HEK293T (cell line): ENCODE results near the gene FGFRL1.

Experiments used
- CTCF ChIA-PET: fragments of 350-600 bp; formaldehyde crosslinking; extraction: SDS; loops from one replicate; lab custom pipeline; 2021; ENCODE audit warnings: antibody characterized with exemption, inconsistent platforms; lab: Yijun Ruan, JAX
- POLR2A ChIA-PET: fragments of 350-600 bp; formaldehyde crosslinking; extraction: SDS; loops from one replicate; lab custom pipeline; 2020; ENCODE audit warnings: antibody characterized with exemption, inconsistent platforms; lab: Yijun Ruan, JAX
- DNase-seq: peaks from one replicate; pipeline ENCODE4 v3.0.0; 2012; ENCODE audit warnings: mixed read lengths; ENCODE audit errors: extremely low spot score
- ARNT ChIP-seq: fragments of 450-650 bp; IDR thresholded peaks from 2 replicates; pipeline ENCODE4 v1.6.1; 2017; ENCODE audit warnings: mild to moderate bottlenecking
- BHLHE40 ChIP-seq: fragments of 450-650 bp; IDR thresholded peaks from 2 replicates; pipeline ENCODE4 v1.6.1; 2016; ENCODE audit warnings: mild to moderate bottlenecking, moderate library complexity, borderline replicate concordance
- CTBP1 ChIP-seq: fragments of 450-650 bp; IDR thresholded peaks from 2 replicates; pipeline ENCODE4 v1.6.1; 2016; ENCODE audit warnings: borderline replicate concordance
- ELF4 ChIP-seq: fragments of 450-650 bp; IDR thresholded peaks from 2 replicates; pipeline ENCODE4 v1.6.1; 2017; ENCODE audit warnings: antibody characterized with exemption
- FOXA1 ChIP-seq: fragments of 450-650 bp; IDR thresholded peaks from 2 replicates; pipeline ENCODE4 v1.6.1; 2016; ENCODE audit warnings: mild to moderate bottlenecking
- FOXK2 ChIP-seq: fragments of 450-650 bp; IDR thresholded peaks from 2 replicates; pipeline ENCODE4 v1.6.1; 2016; ENCODE audit warnings: mild to moderate bottlenecking
- FOXM1 ChIP-seq: fragments of 450-650 bp; IDR thresholded peaks from 2 replicates; pipeline ENCODE4 v1.6.1; 2017; ENCODE audit warnings: mild to moderate bottlenecking, borderline replicate concordance
- HDGF ChIP-seq: fragments of 450-650 bp; IDR thresholded peaks from 2 replicates; pipeline ENCODE4 v1.6.1; 2017; ENCODE audit warnings: antibody characterized with exemption, borderline replicate concordance
- L3MBTL2 ChIP-seq: fragments of 450-650 bp; conservative IDR thresholded peaks from 2 replicates; pipeline ENCODE4 v1.6.1; 2016; ENCODE audit warnings: mild to moderate bottlenecking
- LEF1 ChIP-seq: fragments of 450-650 bp; IDR thresholded peaks from 2 replicates; pipeline ENCODE4 v1.6.1; 2017; ENCODE audit warnings: mild to moderate bottlenecking, borderline replicate concordance
- NFRKB ChIP-seq: fragments of 450-650 bp; IDR thresholded peaks from 2 replicates; pipeline ENCODE4 v1.6.1; 2016; ENCODE audit warnings: mild to moderate bottlenecking, moderate library complexity
- SP1 ChIP-seq: fragments of 450-650 bp; IDR thresholded peaks from 2 replicates; pipeline ENCODE4 v1.6.1; 2017
- SUZ12 ChIP-seq: fragments of 450-650 bp; IDR thresholded peaks from 2 replicates; pipeline ENCODE4 v1.6.1; 2016; ENCODE audit warnings: mild to moderate bottlenecking
- TARDBP ChIP-seq: fragments of 450-650 bp; IDR thresholded peaks from 2 replicates; pipeline ENCODE4 v1.6.1; 2016
- ZNF384 ChIP-seq: fragments of 450-650 bp; IDR thresholded peaks from 2 replicates; pipeline ENCODE4 v1.6.1; 2016
- TF ChIP-seq, protein P1 (sequence below): fragments of 450-650 bp; IDR thresholded peaks from 2 replicates; pipeline ENCODE4 v1.6.1; 2016

The FGFRL1 gene

DNA sequence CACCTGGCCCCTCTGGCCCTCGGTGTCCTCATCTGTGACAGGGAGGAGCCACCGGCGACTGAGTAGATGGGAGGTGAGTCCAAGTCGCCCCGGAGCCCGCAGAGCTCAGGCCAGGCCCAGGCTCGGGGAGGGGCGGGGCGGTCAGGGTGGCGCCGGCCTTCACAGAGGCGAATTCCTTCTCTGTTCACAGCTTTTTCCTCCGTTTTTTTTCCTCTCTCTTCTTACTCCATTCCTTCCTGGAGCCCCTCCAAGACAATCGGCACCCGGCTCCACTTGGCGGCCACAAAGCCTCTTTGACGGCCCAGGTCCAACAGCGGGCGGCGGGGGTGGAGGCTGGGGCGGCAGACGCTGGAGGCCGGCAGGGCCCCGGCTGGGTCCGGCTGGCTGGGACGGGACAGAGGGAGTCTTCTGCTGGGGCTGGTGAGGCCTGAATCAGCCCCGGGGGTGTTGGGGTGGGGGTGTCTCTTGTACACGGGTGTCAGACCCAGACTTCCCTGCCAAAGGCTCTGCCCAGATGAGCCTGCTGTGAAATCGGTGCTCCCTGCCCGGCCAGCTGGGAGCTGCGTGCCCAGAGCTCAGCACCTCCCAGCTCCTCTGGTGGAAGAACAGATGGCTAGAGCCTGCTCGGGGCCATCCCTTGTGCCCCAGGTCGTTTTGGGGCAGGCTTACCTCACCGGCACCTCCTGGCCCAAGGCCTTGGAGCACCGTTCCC is 22.6 kb downstream of the FGFRL1 start:
- DNase-seq, result no peak
- CTCF ChIA-PET, result no interaction called here
- POLR2A ChIA-PET, result no interaction called here
- TF ChIP-seq SUZ12, result no peak
- no peak for TF ChIP-seq L3MBTL2
- TF ChIP-seq NFRKB, result no peak
- TF ChIP-seq, protein P1, sequence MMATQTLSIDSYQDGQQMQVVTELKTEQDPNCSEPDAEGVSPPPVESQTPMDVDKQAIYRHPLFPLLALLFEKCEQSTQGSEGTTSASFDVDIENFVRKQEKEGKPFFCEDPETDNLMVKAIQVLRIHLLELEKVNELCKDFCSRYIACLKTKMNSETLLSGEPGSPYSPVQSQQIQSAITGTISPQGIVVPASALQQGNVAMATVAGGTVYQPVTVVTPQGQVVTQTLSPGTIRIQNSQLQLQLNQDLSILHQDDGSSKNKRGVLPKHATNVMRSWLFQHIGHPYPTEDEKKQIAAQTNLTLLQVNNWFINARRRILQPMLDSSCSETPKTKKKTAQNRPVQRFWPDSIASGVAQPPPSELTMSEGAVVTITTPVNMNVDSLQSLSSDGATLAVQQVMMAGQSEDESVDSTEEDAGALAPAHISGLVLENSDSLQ, result no peak
- TF ChIP-seq FOXA1, result no peak
- TF ChIP-seq LEF1, result no peak
- TF ChIP-seq ZNF384, result no peak
- TF ChIP-seq BHLHE40, result no peak
- TF ChIP-seq SP1, result no peak
- no peak for TF ChIP-seq TARDBP
- no peak for TF ChIP-seq CTBP1
- TF ChIP-seq HDGF, result no peak
- no peak for TF ChIP-seq ARNT

DNA sequence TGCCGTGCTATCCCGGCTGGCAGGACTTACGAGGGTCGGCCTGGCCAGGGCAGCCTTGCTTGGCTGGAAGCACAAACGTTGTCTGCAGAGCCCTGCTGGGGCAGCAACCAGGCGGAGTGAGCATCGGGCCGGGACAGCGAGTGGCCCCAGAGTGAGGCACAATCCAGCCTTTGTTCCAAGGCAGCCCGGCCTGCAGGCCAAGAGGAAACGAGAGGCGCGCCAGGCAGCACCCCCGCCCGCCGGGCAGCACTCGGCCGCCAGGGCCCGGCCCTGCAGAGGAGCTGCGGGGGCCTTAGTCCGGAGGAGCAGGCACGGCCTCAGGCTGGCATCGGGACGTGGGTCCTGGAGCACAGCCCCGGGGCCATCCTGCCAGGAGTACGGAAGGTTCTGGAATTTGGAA is 24.1 kb downstream of the FGFRL1 start:
- TF ChIP-seq ELF4, result no peak
- TF ChIP-seq, protein P1, result no peak
- DNase-seq, result no peak
- POLR2A ChIA-PET, result no interaction called here
- CTCF ChIA-PET, result no interaction called here

GRCh38 chr4:1036095-1036494 is 24.7 kb downstream of the FGFRL1 start:
- ChIA-PET POLR2A (no interaction called here), CTCF (no interaction called here)
- no peak for DNase-seq
- no peak for TF ChIP-seq FOXK2
- TF ChIP-seq, protein P1, result no peak
- no peak for TF ChIP-seq BHLHE40
- no peak for TF ChIP-seq SUZ12
- TF ChIP-seq NFRKB, result no peak
- no peak for TF ChIP-seq TARDBP
- no peak for TF ChIP-seq CTBP1
- TF ChIP-seq ARNT, result no peak
- TF ChIP-seq L3MBTL2, result no peak
- no peak for TF ChIP-seq ELF4
- TF ChIP-seq ZNF384, result no peak
- TF ChIP-seq FOXA1, result no peak
- TF ChIP-seq LEF1, result no peak

DNA sequence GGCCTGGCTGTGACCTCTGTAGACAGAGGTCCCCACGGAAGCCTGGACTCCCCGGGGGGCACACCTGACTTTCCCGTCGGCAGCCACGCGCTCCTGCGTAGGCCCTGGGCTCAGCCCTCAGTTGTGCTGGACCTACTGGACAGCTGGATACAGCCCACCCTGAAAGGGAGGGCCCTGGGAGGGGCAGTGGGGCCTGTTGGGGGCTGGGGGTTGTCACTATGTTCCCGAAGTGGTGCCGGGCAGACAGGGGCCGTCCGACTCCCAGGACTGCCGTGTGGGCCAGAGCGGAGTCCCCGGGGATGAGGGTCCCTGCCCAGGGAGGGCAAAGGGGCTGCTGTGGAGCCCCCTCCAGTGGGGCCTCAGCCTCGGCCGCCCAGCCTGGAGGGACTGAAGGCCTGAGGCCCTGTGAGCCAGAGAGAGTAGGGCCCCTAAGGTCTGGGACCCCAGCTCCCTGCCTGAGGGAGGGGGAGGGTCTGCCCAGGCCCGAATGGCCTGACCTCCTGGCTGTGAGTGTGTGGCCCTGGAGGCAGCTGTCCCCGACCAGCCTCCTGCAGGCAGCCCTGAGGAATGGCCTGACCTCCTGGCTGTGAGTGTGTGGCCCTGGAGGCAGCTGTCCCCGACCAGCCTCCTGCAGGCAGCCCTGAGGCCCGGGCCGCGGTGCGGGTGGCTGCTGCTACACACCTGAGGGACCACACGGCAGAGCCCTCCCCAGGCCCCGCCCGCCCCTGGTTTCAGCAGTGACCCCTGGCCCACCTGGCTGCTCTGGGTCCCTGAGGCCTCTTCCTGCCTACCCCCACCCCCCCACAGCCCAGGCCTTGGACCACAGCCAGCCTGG is 25.8 kb downstream of the FGFRL1 start:
- TF ChIP-seq HDGF, result no peak
- TF ChIP-seq TARDBP, result no peak
- TF ChIP-seq SP1, result no peak
- no peak for TF ChIP-seq BHLHE40
- TF ChIP-seq ELF4, result no peak
- TF ChIP-seq FOXM1, result no peak
- TF ChIP-seq FOXA1, result no peak
- TF ChIP-seq L3MBTL2, result no peak
- POLR2A ChIA-PET, result no interaction called here
- DNase-seq, result no peak
- CTCF ChIA-PET, result no interaction called here

- no peak for DNase-seq
- CTCF ChIA-PET, result no interaction called here
- POLR2A ChIA-PET, result no interaction called here
- TF ChIP-seq ZNF384 (no peak), L3MBTL2 (no peak), ELF4 (no peak), SP1 (no peak), TARDBP (no peak), ARNT (no peak), BHLHE40 (no peak), SUZ12 (no peak), CTBP1 (no peak), HDGF (no peak), FOXM1 (no peak), FOXK2 (no peak)
These were observed 27.6 kb downstream of the FGFRL1 start for GRCh38 chr4:1038948-1039492.

DNA sequence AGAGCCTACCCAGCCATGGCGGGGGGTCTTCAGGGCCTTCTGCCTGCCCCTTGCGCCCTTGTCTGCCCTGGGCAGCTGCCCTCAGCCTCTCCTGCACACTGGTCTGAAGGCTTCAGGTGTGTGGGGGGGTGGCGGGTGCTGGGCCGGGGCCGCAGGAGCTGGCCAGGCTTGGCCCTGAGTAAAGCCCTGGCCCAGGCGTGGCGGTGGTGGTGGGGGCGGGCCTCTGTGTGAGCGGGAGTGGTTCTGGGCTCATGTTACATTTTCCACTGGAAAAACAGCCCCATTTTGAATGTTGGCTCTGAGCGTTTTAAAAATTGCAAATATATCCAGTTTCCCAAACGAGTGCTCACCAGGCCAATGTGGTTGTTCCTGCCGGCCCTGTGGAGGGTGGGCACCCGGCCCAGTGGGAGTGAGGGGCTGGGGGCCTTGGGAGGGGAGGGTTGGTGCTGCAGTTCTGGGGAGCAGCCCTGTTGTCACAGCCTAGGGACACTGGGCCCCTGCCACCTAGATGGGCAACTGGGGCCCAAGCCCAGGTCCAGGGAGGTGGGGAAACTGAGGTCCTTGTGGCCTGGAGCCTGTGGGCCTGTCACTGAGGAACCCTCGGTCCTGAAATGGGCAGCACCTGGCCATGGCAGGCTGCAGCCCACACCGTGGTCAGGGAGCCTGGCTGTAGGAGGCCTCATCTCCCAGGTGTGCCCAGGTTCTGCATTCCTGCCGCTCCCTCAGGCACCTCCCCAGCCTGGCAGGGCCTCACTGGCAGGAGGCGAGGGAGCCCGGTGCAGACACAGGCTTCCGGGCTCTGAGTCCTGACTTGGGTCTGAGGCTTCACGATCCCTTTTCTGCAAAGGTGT is 28.3 kb downstream of the FGFRL1 start:
- ChIA-PET CTCF (no interaction called here), POLR2A (no interaction called here)
- TF ChIP-seq FOXM1 (no peak), HDGF (0 out of 2 replicates have a peak, but pooled peaks have one; percentile 16)
- DNase-seq, result peak; percentile 61
